H9 (cell line): Measurements from ENCODE around the gene ZFPL1. TPM values are rescaled to one million over a fixed set of nuclear protein-coding genes. Genes with fewer than 3 reads are reported as not detected.

ENCODE experiments used
- DNase-seq: peaks from one replicate; pipeline ENCODE4 v3.0.0-alpha.2; 2017
- H2AFZ ChIP-seq: one replicate; pipeline ENCODE4 v1.6.1; 2013; ENCODE audit warnings: mild to moderate bottlenecking, low read length, control low read depth, moderate library complexity
- H2AK5ac ChIP-seq: 2 replicates; pipeline ENCODE4 v1.6.1; 2013; ENCODE audit warnings: low read length, control low read depth, mixed read lengths; ENCODE audit not compliant: insufficient read length
- H2BK120ac ChIP-seq: one replicate; pipeline ENCODE4 v1.6.1; 2013; ENCODE audit warnings: low read depth, mild to moderate bottlenecking, low read length, control low read depth, inconsistent platforms; ENCODE audit not compliant: poor library complexity, severe bottlenecking
- H2BK12ac ChIP-seq: 2 replicates; pipeline ENCODE4 v1.6.1; 2013; ENCODE audit warnings: low read length, control low read depth, mixed read lengths, low read depth; ENCODE audit not compliant: insufficient read length
- H2BK15ac ChIP-seq: 2 replicates; pipeline ENCODE4 v1.6.1; 2013; ENCODE audit warnings: low read depth, low read length, control low read depth
- H2BK20ac ChIP-seq: one replicate; pipeline ENCODE4 v1.6.1; 2013; ENCODE audit warnings: low read depth, mild to moderate bottlenecking, low read length, control low read depth, inconsistent platforms; ENCODE audit not compliant: poor library complexity, severe bottlenecking
- H2BK5ac ChIP-seq: 2 replicates; pipeline ENCODE4 v1.6.1; 2013; ENCODE audit warnings: low read length, control low read depth, mixed read lengths; ENCODE audit not compliant: insufficient read length
- H3K14ac ChIP-seq: 2 replicates; pipeline ENCODE4 v1.6.1; 2013; ENCODE audit warnings: low read length, control low read depth; ENCODE audit not compliant: insufficient read depth
- H3K18ac ChIP-seq: 2 replicates; pipeline ENCODE4 v1.6.1; 2013; ENCODE audit warnings: low read depth, mild to moderate bottlenecking, mixed read lengths, low read length, control low read depth; ENCODE audit not compliant: insufficient read length
- H3K23ac ChIP-seq: 2 replicates; pipeline ENCODE4 v1.6.1; 2013; ENCODE audit warnings: low read length, control low read depth, mixed read lengths, low read depth; ENCODE audit not compliant: insufficient read length
- H3K23me2 ChIP-seq: 2 replicates; pipeline ENCODE4 v1.6.1; 2013; ENCODE audit warnings: low read depth, mild to moderate bottlenecking, mixed read lengths, low read length, control low read depth; ENCODE audit not compliant: insufficient read length, poor library complexity, severe bottlenecking
- H3K27ac ChIP-seq: 2 replicates; pipeline ENCODE4 v1.5.1; 2013; ENCODE audit warnings: low read length, control low read depth, mixed read lengths, low read depth; ENCODE audit not compliant: insufficient read length
- H3K27me3 ChIP-seq: 2 replicates; pipeline ENCODE4 v1.6.1; 2013; ENCODE audit warnings: low read length, control low read depth, inconsistent platforms; ENCODE audit not compliant: insufficient read depth
- H3K4ac ChIP-seq: 2 replicates; pipeline ENCODE4 v1.6.1; 2013; ENCODE audit warnings: low read depth, mild to moderate bottlenecking, control low read depth, inconsistent platforms, low read length, moderate library complexity
- H3K4me1 ChIP-seq: 2 replicates; pipeline ENCODE4 v1.6.1; 2013; ENCODE audit warnings: low read length, control low read depth, inconsistent platforms; ENCODE audit not compliant: insufficient read depth
- H3K4me2 ChIP-seq: 2 replicates; pipeline ENCODE4 v1.6.1; 2013; ENCODE audit warnings: low read length, control low read depth, mixed read lengths; ENCODE audit not compliant: insufficient read length, insufficient read depth
- H3K56ac ChIP-seq: 2 replicates; pipeline ENCODE4 v1.6.1; 2013; ENCODE audit warnings: low read depth, mild to moderate bottlenecking, mixed read lengths, low read length, control low read depth; ENCODE audit not compliant: insufficient read length
- H3K79me1 ChIP-seq: 2 replicates; pipeline ENCODE4 v1.6.1; 2013; ENCODE audit warnings: low read depth, mild to moderate bottlenecking, moderate library complexity, low read length, control low read depth, inconsistent platforms; ENCODE audit not compliant: insufficient read depth, poor library complexity, severe bottlenecking
- H3K79me2 ChIP-seq: 2 replicates; pipeline ENCODE4 v1.6.1; 2013; ENCODE audit warnings: low read length, control low read depth, inconsistent platforms; ENCODE audit not compliant: insufficient read depth
- H3K9ac ChIP-seq: 2 replicates; pipeline ENCODE4 v1.6.1; 2013; ENCODE audit warnings: low read length, control low read depth, mixed read lengths; ENCODE audit not compliant: insufficient read length; ENCODE audit errors: extremely low read depth
- H3K9me3 ChIP-seq: one replicate; pipeline ENCODE4 v1.6.1; 2013; ENCODE audit warnings: low read depth, low read length, inconsistent platforms; ENCODE audit not compliant: control insufficient read depth
- H3T11ph ChIP-seq: one replicate; pipeline ENCODE4 v1.6.1; 2013; ENCODE audit warnings: mild to moderate bottlenecking, low read length, control low read depth, inconsistent platforms
- H4K20me1 ChIP-seq: one replicate; pipeline ENCODE4 v1.6.1; 2013; ENCODE audit not compliant: control insufficient read depth, insufficient read length, insufficient read depth
- H4K5ac ChIP-seq: 2 replicates; pipeline ENCODE4 v1.6.1; 2013; ENCODE audit warnings: low read depth, mild to moderate bottlenecking, mixed read lengths, low read length, control low read depth; ENCODE audit not compliant: insufficient read length
- H4K8ac ChIP-seq: replicated peaks from 2 replicates; pipeline ENCODE4 v1.6.1; 2013; ENCODE audit warnings: low read length, control low read depth, mixed read lengths, low read depth; ENCODE audit not compliant: insufficient read length
- H4K91ac ChIP-seq: 2 replicates; pipeline ENCODE4 v1.6.1; 2013; ENCODE audit warnings: low read depth, mild to moderate bottlenecking, moderate library complexity, mixed read lengths, low read length, control low read depth; ENCODE audit not compliant: insufficient read length
- H3K27ac Mint-ChIP-seq, 3 experiments: 2 replicates in 2 of 3; 3 replicates in 1 of 3; pipeline ENCODE4 v1.8.0; 2020 to 2021; ENCODE audit warnings: mixed read lengths in 3 of 3, mild to moderate bottlenecking in 1 of 3, moderate library complexity in 1 of 3
- H3K27me3 Mint-ChIP-seq: 2 replicates; pipeline ENCODE4 v1.8.0; 2021; ENCODE audit warnings: low read depth, mild to moderate bottlenecking, moderate library complexity, mixed read lengths
- H3K36me3 Mint-ChIP-seq, 3 experiments: 2 replicates in 2 of 3; 3 replicates in 1 of 3; pipeline ENCODE4 v1.8.0; 2020 to 2021; ENCODE audit warnings: low read depth in 3 of 3, mixed read lengths in 3 of 3; ENCODE audit not compliant: insufficient read depth in 1 of 3
- H3K4me1 Mint-ChIP-seq, 2 experiments: 2 replicates each; pipeline ENCODE4 v1.8.0; 2020; ENCODE audit warnings: mixed read lengths in 2 of 2
- H3K4me3 Mint-ChIP-seq, 2 experiments: 2 replicates in 1 of 2; 3 replicates in 1 of 2; pipeline ENCODE4 v1.8.0; 2020 to 2021; ENCODE audit warnings: mild to moderate bottlenecking in 2 of 2, mixed read lengths in 2 of 2, moderate library complexity in 1 of 2
- H3K9me3 Mint-ChIP-seq, 2 experiments: 2 replicates in 1 of 2; 3 replicates in 1 of 2; pipeline ENCODE4 v1.8.0; 2020; ENCODE audit warnings: mild to moderate bottlenecking in 2 of 2, mixed read lengths in 2 of 2, moderate library complexity in 1 of 2
- CTCF ChIP-seq: fragments of 200-600 bp; sonication (generic); conservative IDR thresholded peaks from 3 replicates; pipeline ENCODE4 v1.8.0; 2021; ENCODE audit warnings: antibody characterized with exemption, mild to moderate bottlenecking
- WGBS: extraction: QIAGEN DNeasy Blood & Tissue Kit; methylation state at CpG from one replicate; pipeline ENCODE4 v1.1.7; 2013; ENCODE audit warnings: missing lambda C conversion rate, low lambda C conversion rate, mixed read lengths; ENCODE audit not compliant: insufficient read length; ENCODE audit errors: extremely low coverage; 5-methylcytosine and 5-hydroxymethylcytosine counted together
- total RNA-seq: library from RNA; stranded (reverse); gene quantifications from 2 replicates; pipeline ENCODE4 v1.2.1, GENCODE V29; 2021

ZFPL1 gene
- total RNA-seq, 1 experiment from 2014 or later: 24.2 TPM

GRCh38 chr11:65055538-65055937, 28.5 kb upstream of the ZFPL1 start:
- Histone ChIP-seq H2BK5ac (no peak overlapping the region), H3K14ac (no peak overlapping the region), H2AFZ (no peak overlapping the region), H3K9me3 (no peaks in the 10 kb centered on the region), H3K27me3 (no peaks in the 10 kb centered on the region), H4K5ac (no peak overlapping the region), H3K4ac (no peak overlapping the region), H2BK20ac (no peak overlapping the region), H3K23ac (no peak overlapping the region), H3T11ph (no peak overlapping the region), H2AK5ac (no peak overlapping the region), H3K79me2 (no peaks in the 10 kb centered on the region), H3K4me1 (no peaks in the 10 kb centered on the region), H4K91ac (no peak overlapping the region), H3K4me2 (no peak overlapping the region), H4K20me1 (no peaks in the 10 kb centered on the region), H2BK12ac (no peak overlapping the region), H3K79me1 (no peaks in the 10 kb centered on the region), H3K23me2 (no peaks in the 10 kb centered on the region), H3K9ac (no peak overlapping the region), H3K27ac (no peak overlapping the region), H2BK120ac (no peak overlapping the region), H4K8ac (no peak overlapping the region), H3K18ac (no peak overlapping the region), H3K56ac (no peak overlapping the region), H2BK15ac (no peak overlapping the region)
- peaks cover 11% of the 10 kb centered on the region for H3K27me3 Mint-ChIP-seq
- no peak for TF ChIP-seq CTCF
- no peaks in the 10 kb centered on the region for H3K36me3 Mint-ChIP-seq
- no peaks in the 10 kb centered on the region; a peak in 1 of 5 replicates for H3K9me3 Mint-ChIP-seq
- no CpG with 5 or more reads among the region's 1 CpG for WGBS
- no peak overlapping the region for H3K27ac Mint-ChIP-seq
- H3K4me3 Mint-ChIP-seq: no peak overlapping the region
- DNase-seq: no peak
- no peaks in the 10 kb centered on the region for H3K4me1 Mint-ChIP-seq
